Activated B cell treated with CpG ODN at 0.5 μM for 24 hours (primary cell): ENCODE measurements around the gene ASXL3. TPM values are rescaled to one million over a fixed set of nuclear protein-coding genes. Genes with fewer than 3 reads are reported as not detected.

Source experiments
- ATAC-seq: fragments of 200-7000 bp; cut with Tn5 transposase; one replicate; pipeline ENCODE4 v1.10.0; 2021; ENCODE audit warnings: low read depth, mild to moderate bottlenecking, moderate library complexity
- CTCF ChIA-PET: fragments of 350-600 bp; sonication (Branson Sonifier 250); formaldehyde crosslinking; loops from one replicate; lab custom pipeline; 2021; ENCODE audit warnings: antibody characterized with exemption; lab: Charles Lee
- POLR2A ChIA-PET: fragments of 350-600 bp; sonication (Branson Sonifier 250); formaldehyde crosslinking; loops from one replicate; lab custom pipeline; 2021; ENCODE audit warnings: antibody characterized with exemption; lab: Charles Lee
- DNase-seq: peaks from one replicate; pipeline ENCODE4 v3.0.0; 2022
- H3K27ac Mint-ChIP-seq: one replicate; pipeline ENCODE4 v1.8.0; 2020; ENCODE audit warnings: mixed read lengths
- H3K27me3 Mint-ChIP-seq: one replicate; pipeline ENCODE4 v1.8.0; 2021; ENCODE audit warnings: mixed read lengths
- H3K36me3 Mint-ChIP-seq: one replicate; pipeline ENCODE4 v1.8.0; 2021; ENCODE audit warnings: low read depth, mixed read lengths
- H3K4me1 Mint-ChIP-seq: one replicate; pipeline ENCODE4 v1.8.0; 2021; ENCODE audit warnings: mixed read lengths
- H3K4me3 Mint-ChIP-seq: one replicate; pipeline ENCODE4 v1.8.0; 2020; ENCODE audit warnings: mild to moderate bottlenecking, mixed read lengths
- H3K9me3 Mint-ChIP-seq: one replicate; pipeline ENCODE4 v1.8.0; 2020; ENCODE audit warnings: mixed read lengths
- CTCF ChIP-seq: fragments of 200-600 bp; IDR thresholded peaks from one replicate; pipeline ENCODE4 v1.8.0; 2022; ENCODE audit warnings: antibody characterized with exemption, mild to moderate bottlenecking
- intact Hi-C: fragments of 100-400 bp; cut with micrococcal nuclease; formaldehyde crosslinking; loops from one replicate; pipeline ENCODE4 v1.15.1; 2024
- total RNA-seq: library from RNA; stranded (reverse); gene quantifications from 2 replicates; pipeline ENCODE4 v1.2.3, GENCODE V29; 2022

Gene ASXL3
- total RNA-seq, 1 donor from 2014 or later = not detected

DNA sequence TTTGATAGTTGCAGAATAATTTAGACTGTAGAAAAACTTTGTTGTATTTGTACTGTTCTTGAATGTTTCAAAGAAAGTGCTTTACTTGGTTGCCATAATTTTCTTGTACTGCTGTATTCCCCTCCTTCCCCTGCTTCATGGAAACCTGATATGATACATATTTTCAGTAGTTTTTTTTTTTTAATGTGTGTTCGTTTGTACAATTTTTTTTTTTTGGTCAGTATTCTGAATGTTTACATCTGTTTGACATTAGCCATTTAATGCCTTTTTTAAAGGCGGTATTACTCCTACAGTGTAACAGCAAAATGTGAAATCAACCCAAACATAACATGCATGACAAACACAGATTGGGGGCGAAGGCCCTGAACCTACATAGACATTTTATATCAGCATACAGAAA lies 172.3 kb downstream of the ASXL3 start:
- no peak overlapping the region for H3K4me3 Mint-ChIP-seq
- H3K27ac Mint-ChIP-seq = no peak overlapping the region
- DNase-seq = no peak
- H3K27me3 Mint-ChIP-seq = no peaks in the 10 kb centered on the region
- CTCF ChIA-PET = no interaction called here
- no peaks in the 10 kb centered on the region for H3K4me1 Mint-ChIP-seq
- TF ChIP-seq CTCF = no peak
- intact Hi-C loops = no loop called here
- no peaks in the 10 kb centered on the region for H3K36me3 Mint-ChIP-seq
- H3K9me3 Mint-ChIP-seq = no peaks in the 10 kb centered on the region
- no peak for ATAC-seq
- POLR2A ChIA-PET = no interaction called here

- H3K9me3 Mint-ChIP-seq = no peaks in the 10 kb centered on the region
- ATAC-seq (no peak), DNase-seq (no peak)
- TF ChIP-seq CTCF = no peak
- intact Hi-C loops = no loop called here
- CTCF ChIA-PET = no interaction called here
- no peak overlapping the region for H3K27ac Mint-ChIP-seq
- POLR2A ChIA-PET = no interaction called here
- H3K27me3 Mint-ChIP-seq = no peaks in the 10 kb centered on the region
- no peaks in the 10 kb centered on the region for H3K4me1 Mint-ChIP-seq
- H3K36me3 Mint-ChIP-seq = no peaks in the 10 kb centered on the region
- H3K4me3 Mint-ChIP-seq = no peak overlapping the region
Measured at GRCh38 chr18:33751613-33752221, 173.7 kb downstream of the ASXL3 start.

GRCh38 chr18:33755391-33755790 lies 177.4 kb downstream of the ASXL3 start:
- no peak for TF ChIP-seq CTCF
- DNase-seq = no peak
- CTCF ChIA-PET = no interaction called here
- no peak overlapping the region for H3K27ac Mint-ChIP-seq
- H3K27me3 Mint-ChIP-seq = no peaks in the 10 kb centered on the region
- POLR2A ChIA-PET = no interaction called here
- no peaks in the 10 kb centered on the region for H3K9me3 Mint-ChIP-seq
- H3K4me3 Mint-ChIP-seq = no peak overlapping the region
- no peaks in the 10 kb centered on the region for H3K4me1 Mint-ChIP-seq
- intact Hi-C loops = no loop called here
- no peaks in the 10 kb centered on the region for H3K36me3 Mint-ChIP-seq
- no peak for ATAC-seq

GRCh38 chr18:33755931-33756560 lies 178.0 kb downstream of the ASXL3 start:
- H3K27me3 Mint-ChIP-seq = no peaks in the 10 kb centered on the region
- H3K36me3 Mint-ChIP-seq = no peaks in the 10 kb centered on the region
- intact Hi-C loops = no loop called here
- no peak for TF ChIP-seq CTCF
- no peak for ATAC-seq
- H3K4me1 Mint-ChIP-seq = no peaks in the 10 kb centered on the region
- POLR2A ChIA-PET = no interaction called here
- no peak overlapping the region for H3K4me3 Mint-ChIP-seq
- H3K27ac Mint-ChIP-seq = no peak overlapping the region
- CTCF ChIA-PET = no interaction called here
- H3K9me3 Mint-ChIP-seq = no peaks in the 10 kb centered on the region
- no peak for DNase-seq

DNA sequence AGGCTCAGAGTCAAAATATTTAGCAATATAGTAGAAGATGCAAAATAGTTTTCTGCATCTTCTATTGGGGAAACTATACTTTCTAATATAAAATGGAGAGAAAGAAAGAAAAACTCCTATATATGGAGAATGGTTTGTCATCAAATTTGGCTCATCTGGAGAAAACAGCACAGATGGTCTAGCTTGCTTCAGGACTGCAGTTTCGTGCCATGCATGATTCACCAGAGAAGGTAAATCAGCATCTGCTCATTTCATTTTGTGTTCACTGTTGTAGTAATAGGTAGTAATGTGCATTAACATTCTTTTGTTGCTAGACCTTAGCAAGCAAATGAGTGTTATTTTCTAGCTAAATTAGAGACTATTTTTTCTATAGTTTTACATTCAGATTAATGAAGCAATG lies 179.0 kb downstream of the ASXL3 start:
- Mint-ChIP-seq H3K36me3 (no peaks in the 10 kb centered on the region), H3K27ac (no peak overlapping the region), H3K4me3 (no peak overlapping the region), H3K27me3 (no peaks in the 10 kb centered on the region), H3K4me1 (no peaks in the 10 kb centered on the region), H3K9me3 (no peaks in the 10 kb centered on the region)
- no peak for DNase-seq
- ChIA-PET CTCF (no interaction called here), POLR2A (no interaction called here)
- intact Hi-C loops = no loop called here
- ATAC-seq = no peak
- TF ChIP-seq CTCF = no peak
